IMR-90 (cell line): ENCODE data around the gene ANKRD16. TPM values are rescaled to one million over a fixed set of nuclear protein-coding genes. Genes with fewer than 3 reads are reported as not detected.

Experiments
- ATAC-seq: fragments of 200-7000 bp; cut with Tn5 transposase; 2 replicates; pipeline ENCODE4 v1.9.1; 2020; ENCODE audit warnings: low read depth, mild to moderate bottlenecking, moderate library complexity
- BruUV-seq: library from RNA; stranded (reverse); fragments of 400-500 nt; replicated peaks from 2 replicates; lab custom pipeline; 2021; lab: Mats Ljungman, UMichigan
- CTCF ChIA-PET: fragments of 300-600 bp; formaldehyde crosslinking; extraction: SDS; loops from one replicate; lab custom pipeline; 2021; ENCODE audit warnings: antibody characterized with exemption; lab: Yijun Ruan, JAX
- POLR2A ChIA-PET: fragments of 300-600 bp; sonication (Branson Sonifier 250); formaldehyde crosslinking; loops from one replicate; lab custom pipeline; 2022; ENCODE audit warnings: antibody characterized with exemption; ENCODE audit not compliant: unreplicated experiment; lab: Charles Lee
- DNase-seq: peaks from one replicate; pipeline ENCODE4 v3.0.0; 2013
- H2AFZ ChIP-seq: replicated peaks from 2 replicates; pipeline ENCODE3; 2013; ENCODE audit warnings: low read length, mild to moderate bottlenecking; ENCODE audit not compliant: poor library complexity
- H2AK5ac ChIP-seq: 2 replicates; pipeline ENCODE4 v1.6.1; 2013; ENCODE audit warnings: low read depth, low read length, inconsistent platforms
- H2AK9ac ChIP-seq: replicated peaks from 2 replicates; pipeline ENCODE3; 2013; ENCODE audit warnings: mild to moderate bottlenecking, low read depth, low read length, moderate library complexity; ENCODE audit not compliant: poor library complexity
- H2BK120ac ChIP-seq: 2 replicates; pipeline ENCODE4 v1.6.1; 2013; ENCODE audit warnings: low read depth, low read length, inconsistent platforms
- H2BK15ac ChIP-seq: 3 replicates; pipeline ENCODE4 v1.6.1; 2013; ENCODE audit warnings: low read depth, low read length, inconsistent platforms
- H2BK20ac ChIP-seq: 2 replicates; pipeline ENCODE4 v1.6.1; 2013; ENCODE audit warnings: low read depth, mild to moderate bottlenecking, inconsistent platforms, low read length, moderate library complexity
- H2BK5ac ChIP-seq: 2 replicates; pipeline ENCODE4 v1.6.1; 2013; ENCODE audit warnings: mild to moderate bottlenecking, low read depth, low read length, inconsistent platforms; ENCODE audit not compliant: poor library complexity, severe bottlenecking
- H3K14ac ChIP-seq: replicated peaks from 2 replicates; pipeline ENCODE4 v1.6.1; 2013; ENCODE audit warnings: low read depth, low read length, inconsistent platforms
- H3K18ac ChIP-seq: 2 replicates; pipeline ENCODE4 v1.6.1; 2013; ENCODE audit warnings: low read depth, low read length, control low read depth
- H3K23ac ChIP-seq: 2 replicates; pipeline ENCODE4 v1.6.1; 2013; ENCODE audit warnings: low read depth, low read length, inconsistent platforms
- H3K27ac ChIP-seq: 2 replicates; pipeline ENCODE4 v1.5.1; 2013; ENCODE audit warnings: mild to moderate bottlenecking, control low read depth, low read length; ENCODE audit not compliant: insufficient read depth
- H3K27me3 ChIP-seq: 2 replicates; pipeline ENCODE4 v1.6.1; 2013; ENCODE audit warnings: low read length; ENCODE audit not compliant: control insufficient read depth, insufficient read depth
- H3K36me3 ChIP-seq: 2 replicates; pipeline ENCODE4 v1.6.1; 2013; ENCODE audit warnings: low read length, mixed read lengths; ENCODE audit not compliant: control insufficient read depth, insufficient read depth
- H3K4ac ChIP-seq: 2 replicates; pipeline ENCODE4 v1.6.1; 2013; ENCODE audit warnings: low read depth, low read length, inconsistent platforms
- H3K4me1 ChIP-seq: 2 replicates; pipeline ENCODE4 v1.6.1; 2013; ENCODE audit warnings: low read length, mixed read lengths; ENCODE audit not compliant: control insufficient read depth, insufficient read depth
- H3K4me2 ChIP-seq: 2 replicates; pipeline ENCODE4 v1.6.1; 2013; ENCODE audit warnings: low read depth, mild to moderate bottlenecking, control low read depth, low read length, moderate library complexity
- H3K4me3 ChIP-seq: 2 replicates; pipeline ENCODE4 v1.5.1; 2013; ENCODE audit warnings: low read depth, mild to moderate bottlenecking, control low read depth, low read length, moderate library complexity; ENCODE audit not compliant: insufficient read depth
- H3K56ac ChIP-seq: 2 replicates; pipeline ENCODE4 v1.6.1; 2013; ENCODE audit warnings: low read length, inconsistent platforms; ENCODE audit not compliant: insufficient read depth; ENCODE audit errors: extremely low read depth
- H3K79me1 ChIP-seq, 2 experiments: 2 replicates each; pipeline ENCODE4 v1.6.1; 2013; ENCODE audit warnings: low read length in 2 of 2, inconsistent platforms in 1 of 2, low read depth in 1 of 2
- H3K9ac ChIP-seq: 2 replicates; pipeline ENCODE4 v1.6.1; 2013; ENCODE audit warnings: low read depth, low read length, control low read depth
- H3K9me1 ChIP-seq: 2 replicates; pipeline ENCODE4 v1.6.1; 2013; ENCODE audit warnings: low read length, inconsistent platforms; ENCODE audit not compliant: insufficient read depth
- H3K9me3 ChIP-seq: 2 replicates; pipeline ENCODE4 v1.6.1; 2013; ENCODE audit warnings: low read length; ENCODE audit not compliant: control insufficient read depth, insufficient read depth
- H4K20me1 ChIP-seq: 2 replicates; pipeline ENCODE4 v1.6.1; 2013; ENCODE audit warnings: low read length, inconsistent platforms; ENCODE audit not compliant: insufficient read depth
- H4K5ac ChIP-seq: 2 replicates; pipeline ENCODE4 v1.6.1; 2013; ENCODE audit warnings: mild to moderate bottlenecking, low read depth, low read length, control low read depth
- H4K8ac ChIP-seq, 2 experiments: 2 replicates each; pipeline ENCODE4 v1.6.1; 2013; ENCODE audit warnings: low read depth in 2 of 2, low read length in 2 of 2, control low read depth in 1 of 2, inconsistent platforms in 1 of 2
- H4K91ac ChIP-seq: 2 replicates; pipeline ENCODE4 v1.6.1; 2013; ENCODE audit warnings: low read depth, low read length, inconsistent platforms; ENCODE audit not compliant: insufficient read depth
- BHLHE40 ChIP-seq: fragments of 150-350 bp; IDR thresholded peaks from 2 replicates; pipeline ENCODE4 v1.6.1; 2016; ENCODE audit warnings: mild to moderate bottlenecking, low read depth, low read length
- MAZ ChIP-seq: IDR thresholded peaks from 2 replicates; pipeline ENCODE4 v1.6.1; 2012; ENCODE audit warnings: low read depth, mild to moderate bottlenecking, low read length, improper control_type of control experiment, moderate library complexity, borderline replicate concordance
- WGBS, 2 experiments: methylation state at CpG; one replicate each; pipeline versions ENCODE4 v1.1.5 to v1.1.7; 2013; ENCODE audit warnings: missing lambda C conversion rate in 2 of 2; ENCODE audit not compliant: insufficient read length in 1 of 2; ENCODE audit errors: extremely low coverage in 2 of 2; 5-methylcytosine and 5-hydroxymethylcytosine counted together
- dilution Hi-C: fragments of 300-500 bp; cut with HindIII; formaldehyde crosslinking; loops from one replicate; pipeline ENCODE4 v1.14.3; 2018; ENCODE audit warnings: low sequenced_read_pairs; ENCODE audit not compliant: unreplicated experiment
- in situ Hi-C: fragments of 300-500 bp; cut with MboI; formaldehyde crosslinking; loops from 3 replicates; pipeline ENCODE4 v1.14.3; 2019; ENCODE audit warnings: low sequenced_read_pairs, inconsistent platforms, mixed read lengths
- intact Hi-C: fragments of 100-400 bp; cut with micrococcal nuclease; formaldehyde crosslinking; loops from 2 replicates; pipeline ENCODE4 v1.10.0; 2022
- polyA plus RNA-seq, 3 experiments: library from polyadenylated mRNA; depleted of rRNA; stranded (reverse); fragments of >200 nt; gene quantifications; 2 replicates each; pipeline ENCODE4 v1.2.3, GENCODE V29; 2012; ENCODE audit warnings: low replicate concordance in 1 of 3
- total RNA-seq: library from RNA; depleted of rRNA; stranded (reverse); fragments of >200 nt; gene quantifications from 2 replicates; pipeline ENCODE4 v1.2.3, GENCODE V29; 2012

ANKRD16 gene
- total and polyA plus RNA-seq, 2 of the 4 experiments (the other 2 are of a cell fraction) = 5.1 to 5.7 TPM

DNA sequence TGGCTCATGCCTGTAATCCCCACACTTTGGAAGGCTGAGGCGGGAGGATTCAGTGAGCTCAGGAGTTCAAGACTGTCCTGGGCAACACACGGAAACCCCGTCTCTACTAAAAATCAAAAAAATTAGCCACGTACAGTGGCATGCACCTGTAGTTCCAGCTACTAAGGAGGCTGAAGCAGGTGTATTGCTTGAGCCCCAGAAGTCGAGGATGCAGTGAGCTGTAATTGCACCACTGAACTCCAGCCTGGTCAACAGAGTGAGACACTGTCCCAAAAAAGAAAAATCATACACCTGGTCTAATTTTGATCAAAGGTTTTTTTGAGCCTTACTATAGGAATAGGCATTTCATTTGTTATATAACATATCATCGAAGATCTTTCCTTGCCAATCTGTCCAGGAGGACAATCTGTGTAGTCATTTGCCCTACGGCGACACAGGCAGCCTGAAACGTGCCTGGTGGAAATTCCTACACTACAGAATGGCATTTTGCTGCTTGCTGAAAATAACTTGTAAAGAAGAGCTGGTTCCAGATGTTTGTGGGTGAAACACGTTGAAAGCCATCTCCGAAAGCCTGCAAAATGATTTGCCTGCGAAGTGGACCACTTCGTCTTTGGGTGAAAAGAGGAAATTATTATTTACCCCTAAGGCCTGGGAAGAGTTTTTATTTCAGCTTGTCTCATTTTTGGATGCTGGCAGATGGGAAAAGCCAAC is 45.2 kb downstream of the ANKRD16 start:
- POLR2A ChIA-PET = interaction anchor here (0.6 kb wide), 1 partner anchor 142 kb away, joined by 9 read pairs; no protein-coding TSS in a partner anchor
- dilution Hi-C loops (no loop called here), intact Hi-C loops (no loop called here), in situ Hi-C loops (no loop called here)
- Histone ChIP-seq H3K9me3 (no peaks in the 10 kb centered on the region), H2AK5ac (no peak overlapping the region), H3K27me3 (no peaks in the 10 kb centered on the region), H3K27ac (no peak overlapping the region), H3K56ac (no peak overlapping the region; the same call in 1 of the 2 replicates), H4K5ac (no peak overlapping the region), H2BK5ac (no peak overlapping the region), H3K4ac (no peak overlapping the region), H3K4me2 (no peak overlapping the region), H2BK120ac (no peak overlapping the region), H3K79me1 (no peaks in the 10 kb centered on the region), H3K23ac (no peak overlapping the region), H2BK20ac (no peak overlapping the region), H3K14ac (no peak overlapping the region), H3K18ac (no peak overlapping the region), H3K36me3 (no peaks in the 10 kb centered on the region), H3K9ac (no peak overlapping the region), H3K9me1 (no peaks in the 10 kb centered on the region), H3K4me3 (no peak overlapping the region), H4K20me1 (no peaks in the 10 kb centered on the region), H4K8ac (peak overlapping the region in 1 of 2 experiments; percentile 23; a peak in 1 of 4 replicates), H4K91ac (no peak overlapping the region), H2AFZ (peak overlapping the region; percentile 18), H3K4me1 (no peaks in the 10 kb centered on the region), H2BK15ac (no peak overlapping the region), H2AK9ac (no peak overlapping the region)
- CTCF ChIA-PET = interaction anchor here (0.6 kb wide), 1 partner anchor 566 kb away, joined by 3 read pairs; no protein-coding TSS in a partner anchor
- TF ChIP-seq BHLHE40 = peak; percentile 82
- TF ChIP-seq MAZ = no peak
- peak; percentile 28 for DNase-seq
- no peak for ATAC-seq
- no TSS peak for BruUV-seq
- 100% methylated on average over 1 of the region's 13 CpGs; no CpG with 5 or more reads in 1 of the 2 experiments for WGBS, 2 experiments
